SKM-1 treated with dmso at 0.1 percent for 144 hours (cell line): Measurements from ENCODE around the gene AHCY.
"Not testable (repeated sequence)": the region's sequence is repeated elsewhere in the genome, so short reads cannot be mapped to it uniquely, and the experiment has no call there.

ENCODE experiments used
- DNase-seq: peaks from one replicate; lab custom pipeline; 2025; ENCODE audit not compliant: unreplicated experiment; lab: John Stamatoyannopoulos, UW

AHCY gene

DNA sequence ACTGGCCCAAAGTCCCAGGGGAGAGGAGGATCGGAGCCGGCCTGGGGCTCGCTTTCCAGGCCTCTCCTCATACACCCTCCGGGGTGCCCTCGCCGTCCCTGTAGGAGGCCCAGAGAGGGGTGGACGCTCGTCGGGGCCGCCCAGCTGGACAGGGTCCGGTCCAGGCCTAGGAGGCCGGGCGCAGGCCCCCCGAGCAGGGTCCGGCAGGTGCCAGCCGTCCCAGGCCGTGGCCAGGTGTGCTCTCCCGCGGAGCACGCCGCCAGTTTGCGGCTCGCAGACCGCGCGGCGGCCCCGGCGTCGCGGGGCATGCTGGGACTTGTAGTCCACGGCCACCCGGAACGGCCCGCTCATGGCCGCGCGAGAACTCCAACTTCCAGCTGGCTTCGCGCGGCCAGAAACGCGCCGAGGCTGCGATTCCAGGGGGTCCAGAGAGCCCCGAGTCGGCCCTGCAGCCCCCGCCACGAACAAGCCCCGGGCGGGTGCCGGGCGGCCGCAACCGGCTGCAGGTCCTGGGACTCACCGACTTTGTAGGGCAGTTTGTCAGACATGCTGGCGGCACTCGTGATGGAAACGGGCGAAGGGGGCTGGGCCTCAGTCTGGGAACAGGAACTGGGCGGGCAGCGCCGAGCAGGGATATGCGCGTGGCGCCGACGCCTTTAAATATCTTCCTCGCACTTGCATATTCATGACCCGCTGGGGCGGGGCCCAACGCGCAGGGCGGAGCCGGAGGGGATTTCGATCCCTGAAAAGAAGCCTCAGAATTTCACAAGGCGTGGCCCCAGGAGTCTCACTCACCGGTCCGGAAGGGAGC lies at the start of gene AHCY:
Gene AHCY (minus strand): TSS at position 633 of the 811 bp plus-strand sequence. CDS start 85 bp downstream, at position 548.
- peak; percentile 98 for DNase-seq

DNA sequence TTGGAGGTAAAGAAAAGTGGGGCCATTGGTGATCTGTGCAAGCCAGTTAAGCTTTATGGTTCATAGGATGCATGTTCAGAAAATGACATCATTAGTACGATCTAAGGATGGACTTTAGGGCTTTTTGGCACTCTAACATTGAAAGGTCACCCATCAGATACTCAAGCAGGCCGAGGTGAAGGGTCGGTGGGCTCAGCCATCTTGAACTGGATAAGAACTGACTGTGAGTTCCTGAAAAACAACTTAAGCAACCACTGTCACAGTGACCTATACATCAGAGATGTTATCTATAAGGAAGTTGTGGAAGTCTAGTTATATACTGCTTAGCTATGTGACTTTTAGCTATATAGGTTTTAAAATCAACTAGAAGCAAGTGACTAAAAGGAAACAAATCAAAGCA lies 46.9 kb upstream of the AHCY start:
- DNase-seq = peak; percentile 71

DNA sequence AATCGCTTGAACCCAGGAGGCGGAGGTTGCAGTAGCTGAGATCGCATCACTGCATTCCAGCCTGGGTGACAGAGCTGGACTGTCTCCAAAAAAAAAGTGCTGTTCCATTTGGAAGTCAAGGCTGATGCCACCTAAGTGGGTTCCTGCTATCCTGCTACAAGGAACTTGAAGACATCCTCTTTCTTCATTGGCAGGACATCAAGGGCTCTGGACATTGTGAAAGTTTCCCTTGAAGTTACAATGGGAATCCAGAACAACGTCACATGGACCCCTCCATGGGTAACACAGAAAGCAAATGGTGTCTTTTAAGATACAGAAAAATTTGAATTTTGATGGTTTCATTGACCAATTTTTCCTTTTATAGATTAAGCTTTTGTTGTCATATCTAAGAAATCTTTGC lies 44.4 kb upstream of the AHCY start:
- DNase-seq = no peak

DNA sequence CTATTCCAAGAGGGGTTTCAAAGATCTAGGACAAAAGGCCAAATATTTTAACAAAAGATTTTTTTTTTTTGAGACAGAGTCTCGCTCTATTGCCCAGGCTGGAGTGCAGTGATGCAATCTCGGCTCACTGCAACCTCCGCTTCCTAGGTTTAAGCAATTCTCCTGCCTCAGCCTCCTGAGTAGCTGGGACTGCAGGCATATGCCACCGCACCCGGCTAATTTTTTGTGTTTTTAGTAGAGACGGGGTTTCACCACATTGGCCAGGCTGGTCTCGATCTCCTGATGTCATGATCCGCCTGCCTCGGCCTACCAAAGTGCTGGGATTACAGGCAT lies 43.3 kb upstream of the AHCY start:
- not testable (repeated sequence) for DNase-seq

DNA sequence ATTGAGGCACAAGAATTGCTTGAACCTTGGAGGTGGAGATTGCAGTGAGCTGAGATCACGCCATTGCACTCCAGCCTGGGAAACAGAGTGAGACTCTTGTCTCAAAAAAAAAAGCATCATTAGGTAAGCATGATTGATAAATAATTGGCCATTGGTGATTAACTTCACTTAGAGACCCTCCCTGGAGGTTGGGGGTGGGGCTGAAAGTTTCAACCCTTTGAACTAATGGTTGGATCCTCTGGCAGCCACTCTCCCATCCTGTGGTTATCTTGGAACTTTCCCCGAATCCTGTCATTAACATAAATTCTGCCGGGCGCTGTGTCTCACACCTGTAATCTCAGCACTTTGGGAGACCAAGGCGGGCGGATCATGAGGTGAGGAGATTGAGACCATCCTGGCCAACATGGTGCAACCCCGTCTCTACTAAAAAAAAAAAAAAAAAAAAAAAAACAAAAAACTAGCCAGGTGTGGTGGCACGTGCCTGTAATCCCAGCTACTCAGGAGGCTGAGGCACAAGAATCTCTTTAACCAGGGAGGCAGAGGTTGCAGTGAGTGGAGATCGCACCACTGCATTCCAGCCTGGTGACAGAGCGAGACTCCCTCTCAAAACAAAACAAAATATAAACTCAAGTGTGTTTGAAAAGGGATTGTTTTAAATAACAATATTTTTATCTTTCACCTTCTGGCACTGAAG lies 42.8 kb upstream of the AHCY start:
- DNase-seq = not testable (repeated sequence)

DNA sequence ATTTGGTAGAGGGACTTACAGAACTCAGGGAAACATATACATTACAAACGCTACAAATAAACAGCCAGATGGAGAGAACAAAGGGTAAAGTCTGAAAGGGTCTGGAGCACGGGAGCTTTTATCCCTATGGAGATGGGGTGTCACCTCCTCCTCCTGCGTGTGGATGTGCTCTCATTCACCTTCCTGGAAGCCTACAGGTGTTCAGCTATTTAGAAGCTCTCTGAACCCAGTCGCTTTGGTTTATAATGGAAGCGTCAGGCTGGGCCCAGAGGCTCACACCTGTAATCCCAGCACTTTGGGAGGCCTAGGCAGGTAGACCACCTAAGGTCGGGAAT lies 42.2 kb upstream of the AHCY start:
- DNase-seq = no peak

DNA sequence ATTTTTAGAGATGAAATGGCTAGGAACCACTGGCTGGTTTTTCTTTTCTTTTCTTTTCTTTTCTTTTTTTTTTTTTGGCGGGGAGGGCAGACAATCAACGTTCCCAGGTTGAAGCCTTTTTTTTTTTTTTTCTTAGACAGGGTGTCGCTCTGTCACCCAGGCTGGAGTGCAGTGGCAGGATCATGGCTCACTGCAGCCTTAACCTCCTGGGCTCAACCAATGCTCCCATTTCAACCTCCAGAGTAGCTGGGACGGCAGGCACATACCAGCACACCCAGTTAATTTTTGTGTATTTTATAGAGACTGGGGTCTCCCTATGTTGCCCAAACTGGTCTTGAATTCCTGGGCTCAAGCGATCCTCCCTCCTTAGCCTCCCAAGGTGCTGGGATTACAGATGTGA lies 41.1 kb upstream of the AHCY start:
- DNase-seq = no peak

DNA sequence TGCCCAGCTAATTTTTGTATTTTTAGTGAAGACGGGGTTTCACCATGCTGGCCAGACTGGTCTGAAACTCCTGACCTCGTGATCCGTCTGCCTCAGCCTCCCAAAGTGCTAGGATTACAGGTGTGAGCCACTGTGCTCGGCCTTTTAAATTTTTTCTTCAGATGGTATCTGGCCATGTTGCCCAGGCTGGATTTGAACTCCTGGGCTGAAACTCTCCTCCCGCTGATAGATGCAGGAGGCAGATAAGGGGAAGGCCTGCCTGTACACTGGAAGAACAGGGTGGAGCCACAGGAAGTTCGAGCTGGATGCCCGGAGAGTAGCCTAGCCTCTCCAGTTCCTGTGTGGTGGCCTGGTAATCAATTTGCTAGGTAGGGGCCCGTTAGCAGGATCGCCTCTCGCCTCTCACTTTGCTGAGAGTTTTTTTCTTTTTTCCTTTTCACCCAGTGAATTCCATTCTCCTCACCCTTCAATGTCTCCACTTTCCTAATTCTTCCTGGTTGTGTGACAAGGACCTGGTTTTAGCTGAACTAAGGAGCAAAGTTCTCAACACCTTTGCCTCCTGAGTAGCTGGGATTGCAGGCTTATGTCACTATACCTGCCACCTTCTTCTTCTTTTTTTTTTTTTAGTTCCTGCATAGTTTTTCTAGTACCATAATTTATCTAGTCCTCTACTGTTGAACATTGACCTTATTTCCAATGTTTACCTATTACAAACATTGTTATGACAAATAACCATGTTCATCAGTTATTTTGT lies 40.5 kb upstream of the AHCY start:
- DNase-seq = no peak

DNA sequence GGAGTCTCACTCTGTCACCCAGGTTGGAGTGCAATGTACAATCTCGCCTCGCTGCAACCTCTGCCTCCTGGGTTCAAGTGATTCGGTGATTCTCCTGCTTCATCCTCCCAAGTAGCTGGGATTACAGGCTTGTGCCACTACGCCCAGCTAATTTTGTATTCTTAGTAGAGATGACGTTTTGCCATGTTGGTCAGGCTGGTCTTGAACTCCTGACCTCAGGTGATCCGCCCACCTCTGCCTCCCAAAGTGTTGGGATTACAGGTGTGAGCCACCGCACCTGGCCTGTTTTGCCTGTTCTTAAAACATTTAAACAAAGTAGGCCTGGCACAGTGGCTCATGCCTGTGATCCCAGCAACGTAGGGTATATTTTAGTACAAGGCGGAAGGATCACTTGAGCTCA lies 38.0 kb upstream of the AHCY start:
- DNase-seq = not testable (repeated sequence)

DNA sequence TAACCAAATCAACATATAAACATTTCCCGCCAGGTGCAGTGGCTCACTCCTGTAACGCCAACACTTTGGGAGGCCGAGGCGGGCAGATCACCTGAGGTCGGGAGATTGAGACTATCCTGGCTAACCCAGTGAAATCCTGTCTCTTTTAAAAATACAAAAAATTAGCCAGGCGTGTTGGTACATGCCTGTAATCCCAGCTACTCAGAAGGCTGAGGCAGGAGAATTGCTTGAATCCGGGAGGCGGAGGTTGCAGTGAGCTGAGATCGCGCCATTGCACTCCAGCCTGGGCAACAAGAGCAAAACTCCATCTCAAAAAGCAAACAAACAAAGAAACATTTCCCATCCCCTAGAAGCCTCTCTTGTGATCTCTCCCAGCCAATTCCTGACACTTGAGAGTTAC lies 37.6 kb upstream of the AHCY start:
- not testable (repeated sequence) for DNase-seq

DNA sequence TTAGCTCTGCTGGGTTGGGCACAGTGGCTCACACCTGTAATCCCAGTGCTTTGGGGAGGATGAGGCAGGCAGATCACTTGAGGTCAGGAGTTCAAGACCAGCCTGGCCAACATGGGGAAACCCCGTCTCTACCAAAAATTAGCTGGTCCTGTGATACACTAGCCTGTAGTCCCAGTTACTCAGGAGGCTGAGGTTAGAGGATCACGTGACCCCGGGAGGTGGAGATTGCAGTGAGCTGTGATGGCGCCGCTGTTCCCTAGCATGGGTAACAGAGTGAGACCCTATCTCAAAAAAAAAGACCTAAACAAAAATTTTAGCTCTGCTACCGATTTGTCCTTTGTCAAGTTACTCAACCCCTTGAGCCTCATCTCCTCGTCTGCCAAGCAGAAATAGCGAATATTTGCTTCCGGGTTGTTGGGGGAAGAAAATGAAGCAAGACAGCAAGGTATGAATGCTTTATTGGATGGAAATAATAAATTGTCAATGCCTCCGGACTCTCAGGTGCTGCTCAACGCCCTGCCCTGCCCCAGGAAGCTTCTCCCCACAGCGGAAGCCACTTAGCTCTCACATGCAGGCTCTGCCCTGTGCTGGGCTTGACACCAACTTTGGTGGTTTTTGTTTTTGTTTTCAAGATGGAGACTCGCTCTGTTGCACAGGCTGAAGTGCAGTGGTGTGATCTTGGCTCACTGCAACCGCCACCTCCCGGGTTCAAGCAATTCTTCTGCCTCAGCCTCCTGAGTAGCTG lies 35.0 kb upstream of the AHCY start:
- no peak for DNase-seq

DNA sequence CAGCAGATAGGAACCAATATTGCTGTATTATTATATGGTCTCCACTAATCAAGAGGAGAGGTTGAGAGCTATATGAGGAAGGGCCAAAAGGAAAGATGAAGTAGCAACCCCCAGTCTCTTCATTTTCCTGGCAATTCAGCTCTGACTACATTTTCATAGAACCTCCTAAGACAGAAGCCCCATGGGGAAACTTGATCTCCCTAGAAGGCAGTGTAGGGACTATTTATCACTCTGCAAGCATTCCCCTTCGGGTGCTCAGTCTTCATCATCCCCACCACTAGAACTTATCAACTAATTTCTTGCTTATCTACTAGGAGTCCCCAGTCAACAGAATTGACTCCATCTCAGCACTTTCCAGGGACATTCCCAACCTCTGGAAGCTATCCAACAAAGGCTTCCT lies 34.4 kb upstream of the AHCY start:
- no peak for DNase-seq

DNA sequence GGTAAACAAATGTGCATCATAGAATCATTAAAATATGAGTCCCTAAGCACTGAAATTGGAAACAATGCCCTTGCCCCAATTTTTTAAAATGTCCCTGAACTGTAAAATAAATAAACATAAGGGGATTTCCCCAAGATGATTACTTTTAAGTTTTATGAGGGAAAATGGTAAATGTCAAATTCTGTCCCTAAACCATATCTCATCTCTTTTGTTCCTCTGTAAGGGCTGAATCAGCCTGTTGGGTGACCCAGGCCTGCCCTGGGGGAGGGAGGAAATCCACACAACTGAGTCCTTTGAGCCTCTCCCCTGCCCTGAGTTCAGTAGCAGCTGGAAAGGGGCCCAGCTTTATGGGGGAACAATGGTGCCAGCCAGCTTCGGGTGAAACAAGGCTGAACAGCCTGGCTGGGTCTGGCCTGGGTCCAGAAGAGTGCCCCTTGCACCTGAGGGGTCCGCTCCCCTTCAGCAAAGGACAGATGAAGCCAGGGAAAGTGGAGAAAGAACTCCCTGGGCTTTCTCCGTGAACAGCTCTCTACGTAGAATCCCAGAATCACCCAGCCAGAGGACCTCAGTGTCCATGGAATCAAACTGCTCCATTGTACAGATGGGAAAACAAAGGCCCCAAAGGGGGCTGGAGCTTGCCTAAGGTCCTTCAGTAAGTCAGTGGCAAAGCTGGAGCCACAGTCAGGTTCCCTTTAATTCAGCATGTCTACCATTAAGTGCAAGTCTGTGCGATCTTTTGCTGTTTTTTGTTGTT lies 31.7 kb upstream of the AHCY start:
- no peak for DNase-seq

DNA sequence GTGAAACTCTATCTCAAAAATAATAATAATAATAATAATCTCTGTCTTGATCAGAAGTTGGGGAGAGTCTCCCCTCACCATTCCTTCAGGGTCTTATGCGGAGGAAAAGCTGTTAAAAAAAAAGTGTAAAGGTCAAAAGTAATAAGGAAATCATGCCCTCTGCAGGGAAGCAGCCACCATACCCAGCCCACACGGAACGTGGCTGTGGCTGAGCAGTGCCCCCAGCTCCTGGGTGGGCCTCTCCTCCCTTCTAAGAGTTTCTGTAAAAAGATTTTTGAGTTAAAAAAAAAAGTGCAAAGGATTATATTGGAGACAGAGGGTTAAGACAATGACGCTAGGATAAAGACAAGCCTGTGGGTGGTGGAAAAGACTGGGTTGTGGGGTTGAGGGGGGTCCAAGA lies 30.6 kb upstream of the AHCY start:
- DNase-seq = no peak

DNA sequence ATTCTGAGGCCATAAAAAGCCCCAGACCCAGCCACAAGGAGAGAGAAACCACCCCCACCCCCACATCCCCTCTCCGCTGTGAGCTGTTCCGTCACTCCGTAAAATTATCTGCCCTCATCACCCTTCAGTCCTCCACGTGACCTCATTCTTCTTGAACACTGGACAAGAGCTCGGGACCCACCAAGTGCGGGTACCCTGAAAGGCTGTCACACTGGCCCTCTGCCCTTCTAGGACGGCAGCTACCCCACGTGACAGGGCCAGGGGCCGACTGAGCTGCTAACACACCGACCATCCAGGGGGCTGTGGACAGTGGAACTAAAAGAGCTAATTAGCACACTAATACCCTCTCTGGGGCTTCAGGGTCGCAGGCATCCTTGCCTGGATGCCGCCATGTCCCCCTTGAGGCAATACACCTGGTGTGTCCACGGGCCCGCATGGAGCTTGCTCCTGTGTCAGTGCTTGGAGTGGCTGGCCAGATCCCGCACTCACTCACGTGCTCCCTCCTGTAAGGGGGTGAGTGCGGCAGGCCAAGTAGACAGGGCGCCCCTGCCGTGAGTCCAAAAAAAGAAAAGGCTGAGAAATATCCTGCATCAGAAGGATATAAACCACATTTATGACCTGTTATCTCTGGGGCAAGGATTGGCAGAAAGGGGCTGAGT lies 29.2 kb upstream of the AHCY start:
- no peak for DNase-seq

DNA sequence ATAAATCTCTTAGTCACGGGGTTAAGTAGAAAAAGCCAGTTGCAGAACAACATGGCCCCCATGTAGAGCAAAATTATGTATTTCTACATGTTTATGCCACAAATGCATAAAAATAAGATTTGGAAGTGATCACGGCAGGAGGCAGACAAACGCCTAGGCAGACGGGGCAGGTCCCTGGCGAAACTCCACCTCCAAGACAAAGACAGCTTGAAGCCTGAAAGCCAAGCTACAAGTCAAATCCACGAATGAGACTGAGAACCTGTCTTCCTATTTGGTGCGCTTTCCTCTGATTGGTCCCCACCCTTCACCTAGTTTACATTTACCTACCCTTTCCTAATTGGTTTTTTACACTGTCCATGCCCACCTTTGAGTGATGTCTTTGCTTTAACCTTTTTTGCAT lies 28.7 kb upstream of the AHCY start:
- no peak for DNase-seq

DNA sequence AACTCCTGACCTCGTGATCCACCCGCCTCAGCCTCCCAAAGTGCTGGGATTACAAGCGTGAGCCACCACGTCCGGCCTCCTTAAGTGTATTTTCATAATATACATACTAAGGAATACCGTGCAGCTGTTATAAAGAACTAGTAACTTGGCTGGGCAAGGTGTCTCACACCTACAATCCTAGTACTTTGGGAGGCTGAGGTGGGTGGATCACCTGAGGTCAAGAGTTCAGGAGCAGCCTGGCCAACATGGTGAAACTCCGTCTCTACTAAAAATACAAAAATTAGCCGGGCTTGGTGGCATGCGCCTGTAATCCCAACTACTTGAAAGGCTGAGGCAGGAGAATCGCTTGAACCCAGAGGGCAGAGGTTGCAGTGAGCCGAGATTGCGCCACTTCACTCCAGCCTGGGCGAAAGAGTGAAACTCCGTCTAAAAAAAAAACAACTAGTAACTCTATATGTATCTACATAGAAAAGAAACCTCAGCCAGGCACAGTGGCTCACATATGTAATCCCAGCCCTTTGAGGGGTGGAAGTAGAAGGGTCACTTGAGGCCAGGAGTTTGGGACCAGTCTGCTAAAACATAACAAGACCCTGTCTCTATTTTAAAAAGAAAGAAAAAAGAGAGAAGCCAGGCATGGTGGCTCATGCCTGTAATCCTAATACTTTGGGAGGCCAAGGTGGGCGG lies 27.8 kb upstream of the AHCY start:
- DNase-seq = not testable (repeated sequence)

DNA sequence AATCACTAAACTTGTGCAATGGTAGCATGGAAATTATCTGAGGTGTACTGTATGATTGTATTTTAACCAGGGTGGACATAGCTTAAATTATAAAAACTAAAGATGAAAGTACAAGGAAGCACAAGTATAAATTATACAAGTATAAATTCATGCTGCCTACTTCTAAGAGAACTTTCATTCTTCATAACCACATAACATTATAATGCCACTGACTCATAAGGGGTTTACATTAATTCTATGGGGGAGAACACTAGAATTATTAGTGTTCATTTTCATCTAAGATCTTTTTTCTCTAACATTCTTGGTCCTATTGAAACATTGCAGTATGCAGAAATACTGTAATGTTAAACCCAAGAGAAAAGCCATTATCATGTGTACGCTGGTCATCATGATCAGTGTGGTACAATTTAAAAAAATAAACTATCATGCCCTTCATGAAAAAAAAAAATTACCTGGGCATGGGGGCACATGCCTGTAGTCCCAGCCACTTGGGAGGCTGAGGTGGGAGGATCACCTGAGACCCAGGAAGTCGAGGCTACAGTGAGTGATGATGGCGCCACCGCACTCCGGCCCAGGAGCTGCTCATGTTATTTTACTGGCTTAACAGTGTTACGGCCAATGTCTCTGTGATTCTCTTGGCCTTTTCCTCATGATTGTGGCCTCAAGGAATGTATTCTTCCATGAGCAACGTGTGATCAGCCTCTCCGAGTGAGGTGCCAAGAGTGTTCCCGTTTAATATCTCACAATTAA lies 25.9 kb upstream of the AHCY start:
- DNase-seq = no peak

DNA sequence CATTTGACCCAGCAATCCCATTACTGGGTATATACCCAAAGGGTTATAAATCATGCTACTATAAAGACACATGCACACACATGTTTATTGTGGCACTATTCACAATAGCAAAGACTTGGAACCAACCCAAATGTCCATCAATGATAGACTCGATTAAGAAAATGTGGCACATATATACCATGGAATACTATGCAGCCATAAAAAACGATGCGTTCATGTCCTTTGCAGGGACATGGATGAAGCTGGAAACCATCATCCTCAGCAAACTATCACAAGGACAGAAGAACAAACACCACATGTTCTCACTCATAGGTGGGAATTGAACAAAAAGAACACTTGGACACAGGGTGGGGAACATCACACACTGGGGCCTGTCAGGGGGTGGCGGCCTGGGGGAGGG lies 25.1 kb upstream of the AHCY start:
- DNase-seq = not testable (repeated sequence)
